ENCODE measurements around the gene CKAP4.
"Not testable (repeated sequence)": the region's sequence is repeated elsewhere in the genome, so short reads cannot be mapped to it uniquely, and the experiment has no call there.

CKAP4 gene

GRCh38 chr12:106247674-106248311, at the start of gene CKAP4:
Gene CKAP4 (minus strand): TSS chr12:106248020. CDS start chr12:106247851, 169 bp downstream.
- DNase-seq (ENCODE audit: low spot score) = peak; percentile 60

GRCh38 chr12:106297075-106297474, 49.3 kb upstream of the CKAP4 start:
- no peak for DNase-seq (ENCODE audit: low spot score)

DNA sequence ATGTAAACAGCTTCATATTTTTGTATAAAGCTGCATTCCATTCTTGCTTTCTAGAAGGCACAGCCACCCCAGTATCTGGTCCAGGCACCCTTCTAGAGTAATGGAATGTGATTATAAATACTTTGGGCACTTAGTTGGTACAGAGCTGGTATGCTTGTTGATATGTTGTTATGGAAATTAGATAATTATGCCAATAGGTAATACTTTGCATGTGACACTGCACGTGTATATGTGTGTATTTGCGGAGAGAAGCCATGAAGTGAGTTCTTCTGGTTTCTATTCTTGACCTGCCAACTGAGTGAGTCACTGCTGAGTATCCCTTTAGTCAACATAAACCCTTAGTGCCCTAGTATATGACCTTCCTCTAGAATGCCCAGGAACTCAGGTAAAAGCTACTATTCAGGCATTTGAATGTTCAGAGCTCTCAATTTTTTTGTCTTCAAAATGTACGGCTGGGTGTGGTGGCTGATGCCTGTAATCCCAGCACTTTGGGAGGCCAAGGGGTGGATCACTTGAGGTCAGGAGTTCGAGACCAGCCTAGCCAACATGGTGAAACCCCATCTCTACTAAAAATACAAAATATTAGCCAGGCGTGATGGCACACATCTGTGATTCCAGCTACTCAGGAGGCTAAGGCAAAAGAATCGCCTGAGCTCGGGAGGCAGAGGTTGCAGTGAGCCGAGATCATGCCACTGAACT, 48.5 kb upstream of the CKAP4 start:
- no peak for DNase-seq (ENCODE audit: low spot score)

DNA sequence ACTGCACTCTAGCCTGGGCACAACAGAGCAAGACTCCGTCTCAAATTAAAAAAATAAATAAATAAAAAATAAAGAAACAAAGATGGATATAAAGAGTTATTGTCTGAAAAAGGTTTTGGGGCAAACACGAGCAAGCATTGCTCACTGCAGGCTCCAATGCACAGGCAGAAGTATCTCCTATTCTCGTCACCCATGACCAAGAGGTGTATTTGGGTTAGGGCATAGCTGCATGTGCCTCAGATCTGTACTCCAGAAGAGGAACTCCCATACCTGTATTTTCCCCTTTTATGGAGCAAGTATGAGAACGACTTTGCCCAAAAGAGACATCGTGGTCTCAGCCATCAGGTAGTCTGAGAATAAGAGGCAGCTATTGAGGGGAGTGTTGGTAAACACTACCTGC, 44.5 kb upstream of the CKAP4 start:
- no peak for DNase-seq (ENCODE audit: low spot score)

GRCh38 chr12:106291342-106291741, 43.5 kb upstream of the CKAP4 start:
- DNase-seq (ENCODE audit: low spot score) = no peak

DNA sequence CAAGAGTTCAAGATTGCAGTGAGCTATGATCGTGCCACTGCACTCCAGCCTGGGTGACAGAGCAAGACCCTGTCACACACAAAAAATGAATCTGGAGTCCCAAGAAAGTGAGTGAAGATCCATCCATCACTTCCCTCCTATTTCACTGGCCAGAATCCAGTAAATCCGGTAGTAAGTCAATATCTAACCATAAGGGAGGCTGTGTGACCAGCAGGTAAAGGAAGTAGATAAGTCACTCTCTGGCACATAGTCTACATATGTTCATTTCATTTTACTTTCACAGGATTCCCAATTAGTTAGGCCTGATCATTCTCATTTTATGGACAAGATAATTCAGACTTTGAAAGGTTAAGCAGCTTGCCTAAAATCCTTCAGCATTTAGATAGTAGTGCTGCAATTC, 42.8 kb upstream of the CKAP4 start:
- no peak for DNase-seq (ENCODE audit: low spot score)

- no peak for DNase-seq (ENCODE audit: low spot score)
Observed at GRCh38 chr12:106289196-106289681, 41.4 kb upstream of the CKAP4 start.

DNA sequence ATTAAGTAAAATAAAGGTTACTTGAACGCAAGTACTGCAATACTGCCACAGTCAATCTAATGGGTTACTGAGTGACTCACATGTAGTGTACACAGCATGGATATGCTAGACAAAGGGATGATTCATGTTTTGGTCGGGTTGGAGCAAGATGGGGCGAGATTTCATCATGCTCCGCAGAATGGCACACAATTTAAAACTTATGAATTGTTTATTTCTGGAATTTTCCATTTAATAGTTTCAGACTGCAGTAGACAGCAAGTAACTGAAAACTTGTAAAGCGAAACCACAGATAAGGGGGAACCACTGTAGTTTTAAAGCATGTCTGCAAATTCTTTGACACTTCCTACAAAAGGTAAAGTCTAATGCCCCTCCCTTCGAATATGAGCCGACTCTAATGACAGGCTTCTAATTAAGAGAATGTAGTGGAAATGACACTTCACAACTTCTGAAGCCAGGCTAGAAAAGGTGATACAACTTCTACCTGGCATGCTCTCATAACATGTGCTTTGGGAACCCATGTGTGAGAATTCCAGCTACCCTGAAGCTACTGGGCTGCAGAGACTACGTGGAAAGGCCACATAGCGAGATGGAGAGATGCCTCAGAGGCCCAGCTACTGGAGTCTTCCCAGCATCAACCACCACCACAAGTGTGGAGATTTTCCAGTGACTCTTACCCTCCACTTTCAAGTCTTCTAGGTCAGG, 40.8 kb upstream of the CKAP4 start:
- DNase-seq (ENCODE audit: low spot score) = no peak

GRCh38 chr12:106288101-106288493, 40.3 kb upstream of the CKAP4 start:
- no peak for DNase-seq (ENCODE audit: low spot score)

DNA sequence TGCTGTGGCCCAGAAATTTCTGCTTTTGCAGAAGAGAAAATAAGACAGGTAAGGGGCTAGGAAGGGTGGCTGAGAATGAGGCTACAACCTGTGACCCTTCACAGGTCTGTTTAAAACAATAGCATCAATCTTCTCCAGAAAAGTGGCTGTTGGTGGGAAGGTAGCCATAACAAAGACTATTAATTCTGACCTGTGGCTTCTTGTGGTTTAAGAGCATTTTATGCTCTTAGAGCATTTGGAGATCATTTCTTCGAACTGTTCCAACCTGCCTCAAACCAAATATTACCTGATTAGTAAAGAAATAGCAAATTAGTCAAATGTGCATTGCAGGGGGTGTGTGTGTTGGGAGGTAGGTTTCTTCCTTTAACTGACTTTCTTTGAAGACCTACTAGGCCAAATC, 39.5 kb upstream of the CKAP4 start:
- DNase-seq (ENCODE audit: low spot score) = no peak

DNA sequence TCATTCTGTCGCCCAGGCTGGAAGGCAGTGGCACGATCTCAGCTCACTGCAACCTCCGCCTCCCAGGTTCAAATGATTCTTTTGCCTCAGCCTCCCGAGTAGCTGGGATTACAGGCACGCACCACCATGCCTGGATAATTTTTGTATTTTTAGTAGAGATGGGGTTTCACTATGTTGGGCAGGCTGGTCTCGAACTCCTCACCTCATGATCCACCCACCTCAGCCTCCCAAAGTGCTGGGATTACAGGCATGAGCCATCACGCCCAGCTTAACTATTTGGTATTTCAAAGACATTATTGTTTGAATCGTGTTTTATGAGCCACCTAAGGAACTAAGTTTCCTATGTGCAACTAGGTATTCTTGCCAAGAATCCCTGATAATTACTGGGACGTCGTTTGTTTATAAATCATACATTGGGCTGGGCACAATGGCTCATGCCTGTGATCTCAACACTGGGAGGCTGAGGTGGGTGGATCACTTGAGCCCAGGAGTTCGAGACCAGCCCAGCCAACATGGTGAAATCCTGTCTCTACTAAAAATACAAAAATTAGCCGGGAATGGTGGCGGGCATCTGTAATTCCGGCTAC, 38.8 kb upstream of the CKAP4 start:
- DNase-seq (ENCODE audit: low spot score) = not testable (repeated sequence)

DNA sequence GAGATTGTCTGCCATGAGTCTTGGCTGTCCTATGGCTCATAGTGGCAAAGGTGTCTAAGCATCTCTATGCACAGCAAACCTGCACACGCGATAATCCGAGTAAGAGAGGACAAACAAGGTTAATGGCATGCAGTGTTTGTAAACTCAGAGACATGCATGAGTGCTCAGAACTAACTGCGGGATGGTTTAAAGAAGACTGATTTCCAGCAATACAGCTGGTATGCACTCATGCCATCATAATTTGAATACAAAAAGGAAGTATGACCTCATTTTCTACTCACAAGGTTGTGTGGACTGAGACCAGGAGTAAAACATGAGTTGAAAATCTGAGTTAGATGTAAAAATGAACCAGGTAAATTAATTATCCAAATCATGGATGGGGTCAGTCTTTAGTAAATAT, 38.2 kb upstream of the CKAP4 start:
- no peak for DNase-seq (ENCODE audit: low spot score)

DNA sequence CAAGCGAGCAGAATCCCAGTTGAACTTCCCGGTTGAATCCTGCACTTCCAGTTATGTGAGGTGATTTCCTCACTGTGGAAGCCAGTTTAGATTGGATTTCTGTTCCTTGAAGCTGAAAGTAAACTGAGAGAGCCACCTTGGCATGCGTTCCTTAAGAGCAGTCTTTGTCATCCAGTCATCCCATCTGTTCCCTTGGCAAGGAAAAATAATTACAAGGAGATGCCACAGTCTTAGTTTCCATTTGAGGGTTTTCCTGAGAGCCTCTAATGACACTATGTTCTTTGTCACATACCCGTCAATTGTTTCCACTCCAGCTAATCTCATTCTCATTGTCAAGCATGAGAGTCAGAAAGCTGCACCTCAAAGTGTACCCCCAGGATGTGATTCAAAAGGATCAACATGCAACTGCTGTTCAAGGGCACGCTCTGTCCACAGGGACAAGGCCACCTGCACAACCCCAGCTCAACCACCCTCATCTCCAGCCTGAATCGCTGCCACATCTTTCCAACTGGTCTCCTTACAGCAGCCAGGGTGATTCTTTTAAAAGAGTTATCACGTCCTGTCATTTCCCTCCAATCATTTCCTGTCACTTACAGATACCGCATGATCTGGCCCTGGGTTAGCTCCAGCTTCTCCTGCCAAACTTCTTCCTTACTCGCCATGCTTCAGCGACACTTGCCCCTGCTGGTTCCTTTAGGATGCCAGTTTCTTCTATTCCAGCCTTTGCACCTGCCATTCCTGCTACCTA, 36.7 kb upstream of the CKAP4 start:
- DNase-seq (ENCODE audit: low spot score) = no peak

DNA sequence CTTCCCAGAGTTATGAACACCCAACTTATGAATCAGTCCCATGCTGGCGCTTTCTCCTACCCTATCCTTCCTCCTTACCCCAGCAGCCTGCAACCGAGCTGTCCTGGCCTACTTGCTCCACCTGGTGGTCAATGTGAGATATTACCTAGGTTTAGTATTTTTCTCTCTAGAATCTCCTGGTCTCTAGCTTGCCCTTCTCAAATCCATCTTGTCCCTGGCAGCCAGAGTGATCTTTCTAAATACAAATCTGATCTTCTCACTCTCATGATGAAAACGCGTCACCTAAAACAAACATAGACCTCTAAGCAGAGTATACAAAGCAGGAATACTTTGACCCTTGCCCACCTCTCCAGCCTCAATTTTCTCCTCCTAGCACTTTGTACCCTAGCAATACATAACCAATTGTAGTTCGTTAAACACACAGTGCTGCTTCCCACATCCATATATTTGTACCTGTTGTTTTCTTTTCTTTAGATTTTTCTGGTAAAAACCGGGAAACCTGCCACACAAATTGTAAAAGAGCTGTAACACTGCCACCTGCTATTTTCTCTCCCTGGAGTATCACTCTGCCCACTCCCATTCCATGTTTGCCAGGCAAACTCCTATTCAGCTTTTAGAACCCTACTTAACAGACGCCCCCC, 34.8 kb upstream of the CKAP4 start:
- DNase-seq (ENCODE audit: low spot score) = peak; percentile 62

DNA sequence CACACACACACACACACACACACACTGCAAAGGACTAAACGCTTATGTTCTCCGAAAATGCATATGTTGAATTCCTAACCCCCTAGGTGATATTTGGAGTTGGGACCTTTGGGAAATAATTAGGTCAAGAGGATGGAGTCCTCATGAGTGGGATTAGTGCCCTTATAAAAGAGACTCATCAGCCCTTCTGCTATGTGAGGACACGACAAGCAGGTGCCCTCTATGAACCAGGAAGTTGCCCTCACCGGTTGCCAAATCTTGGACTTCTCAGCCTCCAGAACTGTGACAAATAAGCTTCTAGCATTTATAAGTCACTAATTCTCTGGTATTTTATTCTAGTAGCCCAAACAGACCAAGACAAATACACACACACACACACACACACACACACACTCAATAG, 34.0 kb upstream of the CKAP4 start:
- no peak for DNase-seq (ENCODE audit: low spot score)

DNA sequence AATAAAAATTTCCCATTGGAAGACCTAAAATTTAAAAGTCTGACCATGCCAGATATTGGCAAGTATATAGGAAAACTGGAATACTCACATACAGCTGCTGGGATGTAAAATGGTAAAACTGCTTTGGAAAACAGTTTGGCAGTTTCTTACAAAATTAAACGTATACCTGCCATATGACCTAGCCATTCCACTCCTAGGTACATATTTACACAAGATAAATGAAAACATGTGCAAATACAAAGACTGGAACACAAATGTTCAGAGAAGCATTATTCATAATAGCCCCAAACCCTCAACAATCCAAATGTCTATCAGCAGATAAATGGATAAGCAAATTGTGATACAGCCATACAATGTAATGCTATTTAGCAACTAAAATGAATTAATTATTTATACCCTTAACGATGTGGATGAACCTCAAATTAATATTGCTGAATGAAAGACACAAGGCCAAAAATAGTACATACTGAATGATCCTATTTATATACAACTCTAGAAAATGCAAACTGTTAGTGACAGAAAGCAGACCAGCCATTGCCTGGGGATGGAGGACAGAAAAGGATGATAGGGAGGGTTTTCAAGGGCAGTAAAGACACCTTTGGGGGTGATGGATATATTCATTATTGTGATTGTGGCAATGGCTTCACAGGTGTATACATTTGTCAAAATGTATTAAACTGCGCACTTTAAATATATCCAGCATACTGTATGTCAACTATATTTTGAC, 33.4 kb upstream of the CKAP4 start:
- DNase-seq (ENCODE audit: low spot score) = no peak

DNA sequence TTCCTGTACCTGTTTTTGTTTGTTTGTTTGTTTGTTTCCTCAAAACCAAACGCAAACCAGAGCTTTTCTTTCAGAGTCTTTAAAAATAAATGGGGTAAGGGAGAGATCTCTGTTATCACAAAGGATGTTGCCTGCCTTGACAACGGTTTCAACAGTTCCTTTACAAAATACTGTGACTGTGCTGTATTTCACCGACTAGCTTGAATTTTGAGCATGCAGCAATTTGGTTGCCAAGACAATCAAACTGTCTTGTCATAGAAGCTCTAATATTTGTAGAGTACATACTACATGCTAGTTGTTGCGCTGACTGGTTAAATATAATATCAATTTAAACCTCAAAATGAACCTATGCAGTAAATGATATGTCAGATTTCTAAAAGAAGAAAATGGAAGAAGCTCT, 32.3 kb upstream of the CKAP4 start:
- no peak for DNase-seq (ENCODE audit: low spot score)

DNA sequence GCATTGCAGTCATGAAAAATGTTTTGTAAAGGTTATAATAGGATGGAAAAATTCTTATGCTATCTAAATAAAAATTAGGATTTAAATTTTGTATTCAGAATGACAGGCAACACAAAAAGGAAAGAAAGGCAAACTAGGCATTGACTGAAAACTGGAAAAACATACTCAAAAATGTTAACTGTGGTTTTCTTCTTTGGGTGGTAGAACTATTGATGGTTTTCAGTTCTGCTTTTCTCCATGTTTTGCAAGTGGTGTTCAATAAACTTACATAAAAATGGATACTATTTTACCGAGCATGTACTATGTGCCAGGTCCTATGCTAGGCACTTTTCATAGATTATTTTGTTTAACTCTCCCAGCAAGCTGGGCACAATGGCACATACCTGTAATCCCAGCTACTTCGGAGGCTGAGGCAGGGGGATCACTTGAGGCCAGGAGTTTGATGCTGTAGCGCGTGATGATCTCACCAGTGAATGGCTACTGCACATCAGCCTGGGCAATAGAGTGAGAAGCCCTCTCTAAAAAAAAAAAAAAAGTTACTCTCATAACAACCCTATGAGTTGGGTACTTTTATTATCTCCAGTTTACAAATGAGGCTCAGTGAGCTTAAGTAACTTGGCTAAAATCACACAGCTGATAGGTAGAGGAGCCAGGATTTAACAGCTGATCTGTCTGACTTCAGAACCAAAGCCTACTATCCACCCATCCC, 28.4 kb upstream of the CKAP4 start:
- no peak for DNase-seq (ENCODE audit: low spot score)

GRCh38 chr12:106275458-106275857, 27.6 kb upstream of the CKAP4 start:
- no peak for DNase-seq (ENCODE audit: low spot score)

DNA sequence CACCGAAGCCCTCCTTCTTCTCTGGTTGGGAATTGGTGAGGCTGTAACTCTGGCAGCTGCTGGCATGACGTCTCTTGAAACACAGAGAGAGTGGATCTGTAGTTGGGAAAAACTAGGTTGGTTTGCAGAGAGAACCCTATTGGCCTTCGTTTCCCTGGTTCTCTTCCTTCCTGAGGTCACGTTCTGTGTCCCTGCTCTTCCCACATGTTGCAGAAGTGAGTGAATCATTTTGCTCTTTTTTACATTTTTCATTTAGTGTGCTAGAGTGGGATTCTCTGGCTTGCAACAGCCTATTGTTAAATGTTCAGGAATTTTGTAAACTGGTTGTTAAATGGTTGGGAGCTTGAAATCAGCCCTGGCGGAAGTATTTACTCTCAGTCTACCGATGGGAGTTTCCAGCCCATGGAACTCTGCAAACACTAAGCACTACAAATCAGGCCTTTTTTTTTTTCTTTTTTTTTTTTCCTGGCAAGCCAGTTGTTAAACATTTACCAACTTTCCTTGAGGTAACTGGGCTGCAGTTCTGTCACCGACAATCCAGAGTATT, 26.8 kb upstream of the CKAP4 start:
- DNase-seq (ENCODE audit: low spot score) = no peak
